ENCODE data around the gene SLC26A5. TPM values are rescaled to one million over a fixed set of nuclear protein-coding genes. Genes with fewer than 3 reads are reported as not detected.

SLC26A5 gene
- under 0.01 and 1.3 TPM in 2 replicates for total RNA-seq

GRCh38 chr7:103446049-103446520, at the start of gene SLC26A5:
SLC26A5 (minus strand) TSS chr7:103446207; CDS start chr7:103421514, 24,693 bp downstream.

GRCh38 chr7:103347507-103348267, 98.3 kb downstream of the SLC26A5 start, which contains the start of gene PSMC2:
PSMC2 (plus strand) TSS chr7:103347643; CDS start chr7:103347712, 69 bp downstream.

GRCh38 chr7:103344453-103345149, 101.4 kb downstream of the SLC26A5 start, which contains the start of gene DNAJC2:
DNAJC2 (minus strand) TSS chr7:103344767; CDS start chr7:103344622, 145 bp downstream.

Other genes starting within 250 kb of the SLC26A5 start
- 37.9 and 44.8 TPM in 2 replicates for gene PMPCB, start 148.8 kb downstream of the SLC26A5 start, total RNA-seq
- gene DNAJC2, start 101.4 kb downstream of the SLC26A5 start, total RNA-seq = 9.4 and 15.1 TPM in 2 replicates
- gene PSMC2, start 98.6 kb downstream of the SLC26A5 start, total RNA-seq = 134 and 219 TPM in 2 replicates